UCSD-AML1 (cell line): ENCODE results near the gene PPFIA3.
"Not testable (repeated sequence)": the region's sequence is repeated elsewhere in the genome, so short reads cannot be mapped to it uniquely, and the experiment has no call there.

Experiments used
- DNase-seq: peaks from one replicate; lab custom pipeline; 2025; ENCODE audit not compliant: unreplicated experiment; lab: John Stamatoyannopoulos, UW

PPFIA3 gene

DNA sequence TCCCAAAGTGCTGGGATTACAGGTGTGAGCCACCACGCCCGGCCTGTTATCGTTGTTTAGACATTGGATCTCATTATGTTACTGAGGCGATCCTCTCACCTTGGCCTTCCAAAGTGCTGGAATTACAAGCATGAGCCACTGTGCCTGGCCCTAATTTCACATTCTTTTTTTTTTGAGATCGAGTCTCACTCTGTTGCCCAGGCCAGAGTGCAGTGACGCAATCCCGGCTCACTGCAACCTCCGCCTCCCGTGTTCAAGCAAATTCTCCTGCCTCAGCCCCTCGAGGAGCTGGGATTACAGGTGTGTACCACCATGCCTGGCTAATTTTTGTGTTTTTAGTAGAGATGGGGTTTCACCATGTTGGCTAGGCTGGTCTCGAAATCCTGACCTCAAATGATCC lies 3.9 kb downstream of the PPFIA3 start:
- not testable (repeated sequence) for DNase-seq

DNA sequence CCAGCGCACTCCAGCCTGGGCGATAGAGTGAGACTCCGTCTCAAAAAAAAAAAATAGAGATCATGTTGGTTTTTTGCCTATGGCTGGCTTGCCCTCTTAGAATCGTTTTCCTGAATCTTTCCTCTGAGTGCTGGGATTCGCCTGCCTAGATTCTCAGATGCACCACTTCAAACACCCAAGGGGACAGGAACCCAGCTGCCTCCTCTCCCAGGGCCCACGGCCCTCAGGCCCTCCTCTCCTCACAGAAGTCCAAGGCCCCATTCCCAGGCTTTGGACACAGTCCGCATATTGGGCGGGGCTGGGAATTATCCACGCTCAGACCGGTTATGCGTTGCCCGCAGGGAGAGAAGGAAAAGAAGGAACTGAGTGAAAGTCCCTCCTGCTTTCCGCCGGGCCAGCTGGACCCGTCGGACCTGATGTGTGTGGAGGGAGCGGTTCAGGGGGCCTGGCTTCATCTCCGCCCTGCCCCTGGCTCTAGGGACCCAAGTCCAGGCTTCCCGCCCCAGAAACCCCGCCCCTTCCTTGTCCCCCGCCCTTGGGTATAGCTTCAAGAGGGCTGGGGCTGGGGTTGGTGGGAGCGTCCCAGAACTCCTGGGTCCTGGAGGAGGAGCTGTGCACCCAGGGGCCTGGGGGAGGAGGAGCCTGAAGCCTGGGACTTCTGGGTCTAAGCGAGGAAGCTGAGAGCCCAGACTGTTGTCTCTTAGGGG lies 5.8 kb downstream of the PPFIA3 start:
- DNase-seq, result no peak

GRCh38 chr19:49126575-49126974 lies 7.2 kb downstream of the PPFIA3 start:
- DNase-seq, result no peak

DNA sequence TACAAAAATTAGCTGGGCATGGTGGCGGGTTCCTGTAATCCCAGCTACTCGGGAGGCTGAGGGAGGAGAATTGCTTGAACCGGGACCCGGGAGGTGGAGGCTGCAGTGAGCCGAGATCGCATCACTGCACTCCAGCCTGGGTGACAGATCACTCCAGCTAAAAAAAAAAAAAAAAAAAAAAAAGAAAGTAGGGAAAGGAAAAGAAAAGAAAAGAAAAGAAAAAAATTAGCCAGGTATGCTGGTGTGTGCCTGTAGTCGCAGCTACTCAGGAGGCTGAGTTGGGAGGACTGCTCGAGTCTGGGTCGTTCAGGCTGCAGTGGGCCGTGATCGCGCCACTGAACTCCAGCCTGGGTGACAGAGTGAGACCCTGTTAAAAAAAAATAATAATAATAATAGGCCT lies 7.9 kb downstream of the PPFIA3 start:
- not testable (repeated sequence) for DNase-seq

DNA sequence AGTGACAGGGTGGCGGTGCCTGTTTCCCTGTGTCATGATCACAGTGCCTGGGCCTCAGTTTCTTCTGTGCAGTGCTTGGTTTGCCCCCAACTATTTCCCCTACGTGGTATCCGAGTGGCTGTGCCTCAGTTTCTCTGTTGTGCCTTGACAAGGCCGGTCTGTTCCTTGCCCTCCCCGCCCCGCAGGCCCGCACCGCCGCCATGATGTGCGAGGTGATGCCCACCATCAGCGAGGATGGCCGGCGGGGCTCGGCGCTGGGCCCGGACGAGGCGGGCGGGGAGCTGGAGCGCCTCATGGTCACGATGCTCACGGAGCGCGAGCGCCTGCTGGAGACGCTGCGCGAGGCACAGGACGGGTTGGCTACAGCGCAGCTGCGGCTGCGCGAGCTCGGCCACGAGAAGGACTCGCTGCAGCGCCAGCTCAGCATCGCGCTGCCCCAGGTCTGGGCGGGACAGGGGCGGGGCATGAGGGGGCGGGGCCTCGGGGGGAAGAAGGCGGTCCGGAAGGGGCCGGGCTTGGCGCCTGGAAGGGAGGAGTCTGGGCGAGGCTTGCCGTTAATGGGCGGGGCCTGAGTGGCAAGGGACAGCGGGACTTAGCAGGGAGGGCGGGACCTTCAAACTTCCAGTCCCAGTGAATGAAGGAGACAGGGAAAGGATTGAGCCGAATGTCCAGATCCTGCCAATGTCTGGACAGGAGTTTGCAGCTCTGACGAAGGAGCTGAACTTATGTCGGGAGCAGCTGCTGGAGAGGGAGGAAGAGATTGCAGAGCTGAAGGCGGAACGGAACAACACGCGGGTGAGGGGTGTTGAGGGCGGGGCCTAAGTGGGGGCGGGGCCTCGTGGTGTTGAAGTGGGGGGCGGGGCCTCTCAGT lies 8.6 kb downstream of the PPFIA3 start:
- peak; percentile 97 for DNase-seq

DNA sequence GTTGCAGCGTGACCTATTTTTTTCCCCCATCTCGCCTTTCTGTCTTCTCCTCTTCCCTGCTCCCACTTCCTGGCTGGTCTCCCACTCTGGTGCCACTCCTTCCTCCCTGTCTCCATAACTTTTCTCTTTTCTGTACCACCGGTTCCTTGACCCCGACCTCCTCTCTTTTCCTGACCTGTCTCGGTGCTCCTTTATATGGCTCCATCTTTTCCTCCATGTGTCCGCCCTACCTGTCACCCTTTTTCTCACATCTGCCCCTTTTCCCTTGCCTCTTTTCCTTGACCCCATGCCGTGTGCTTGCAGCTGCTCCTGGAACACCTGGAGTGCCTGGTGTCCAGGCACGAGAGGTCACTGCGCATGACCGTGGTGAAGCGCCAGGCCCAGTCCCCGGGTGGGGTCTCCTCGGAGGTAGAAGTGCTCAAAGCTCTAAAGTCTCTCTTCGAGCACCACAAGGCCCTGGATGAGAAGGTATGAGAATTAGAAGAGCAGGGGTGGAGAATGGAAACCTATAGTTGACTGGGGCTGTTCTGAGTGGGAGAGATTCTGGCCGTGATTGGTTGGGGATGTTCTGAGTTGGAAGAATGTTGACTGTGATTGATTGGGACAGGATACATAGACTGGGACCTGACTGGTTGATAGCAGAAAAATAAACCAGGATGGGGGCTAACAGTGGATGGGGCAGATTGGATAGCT lies 9.3 kb downstream of the PPFIA3 start:
- no peak for DNase-seq

DNA sequence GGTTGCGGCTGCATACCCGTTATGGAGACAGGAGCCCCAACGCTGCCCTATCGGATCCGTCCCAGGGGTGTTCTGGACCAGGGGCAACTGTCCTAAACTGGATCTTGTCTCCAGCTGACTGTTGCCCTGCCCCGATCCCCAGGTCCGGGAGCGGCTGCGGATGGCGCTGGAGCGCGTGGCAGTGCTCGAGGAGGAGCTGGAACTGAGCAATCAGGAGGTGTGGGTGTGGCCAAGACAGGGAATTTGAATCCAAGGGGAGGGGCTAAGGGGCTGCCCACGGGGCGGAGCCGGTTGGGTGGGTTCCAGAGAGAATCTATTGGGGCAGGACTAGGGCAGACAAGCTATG lies 9.9 kb downstream of the PPFIA3 start:
- no peak for DNase-seq

DNA sequence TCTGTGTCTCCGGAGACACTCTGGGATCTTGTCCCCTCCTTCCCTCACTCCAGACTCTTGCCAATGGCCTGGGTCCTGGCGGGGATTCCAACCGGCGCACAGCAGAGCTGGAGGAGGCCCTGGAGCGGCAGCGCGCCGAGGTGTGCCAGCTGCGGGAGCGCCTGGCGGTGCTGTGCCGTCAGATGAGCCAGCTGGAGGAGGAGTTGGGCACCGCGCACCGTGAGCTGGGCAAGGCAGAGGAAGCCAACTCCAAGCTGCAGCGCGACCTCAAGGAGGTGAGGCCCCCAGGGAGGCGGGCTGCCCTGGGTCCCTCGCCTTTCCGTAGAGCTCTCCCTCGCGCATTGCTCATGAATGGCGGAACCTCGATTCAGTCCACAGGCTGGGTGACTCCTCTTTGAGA lies 11.0 kb downstream of the PPFIA3 start:
- DNase-seq, result no peak

GRCh38 chr19:49132974-49133609 lies 13.7 kb downstream of the PPFIA3 start:
- DNase-seq, result no peak

- no peak for DNase-seq
Measured at GRCh38 chr19:49133621-49134454, 14.5 kb downstream of the PPFIA3 start.

GRCh38 chr19:49135686-49136085 lies 16.3 kb downstream of the PPFIA3 start:
- no peak for DNase-seq

DNA sequence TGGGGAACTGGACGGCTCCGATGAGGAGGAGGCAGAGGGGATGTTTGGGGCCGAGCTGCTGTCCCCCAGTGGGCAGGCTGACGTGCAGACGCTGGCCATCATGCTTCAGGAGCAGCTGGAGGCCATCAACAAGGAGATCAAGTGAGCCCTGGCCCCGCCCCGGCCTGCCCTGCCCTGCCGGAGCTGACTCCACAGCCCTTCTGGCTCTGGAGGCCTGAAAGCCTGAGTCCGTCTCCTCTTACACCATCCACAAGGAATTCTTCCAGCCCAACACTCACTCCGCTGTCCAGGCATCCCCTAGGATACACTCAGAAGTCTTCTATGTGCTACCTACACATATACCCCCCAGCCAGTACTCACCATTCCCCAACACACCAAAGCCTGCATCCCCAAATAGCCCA lies 17.4 kb downstream of the PPFIA3 start:
- no peak for DNase-seq

- DNase-seq, result no peak
Measured at GRCh38 chr19:49140951-49141350, 21.6 kb downstream of the PPFIA3 start.

DNA sequence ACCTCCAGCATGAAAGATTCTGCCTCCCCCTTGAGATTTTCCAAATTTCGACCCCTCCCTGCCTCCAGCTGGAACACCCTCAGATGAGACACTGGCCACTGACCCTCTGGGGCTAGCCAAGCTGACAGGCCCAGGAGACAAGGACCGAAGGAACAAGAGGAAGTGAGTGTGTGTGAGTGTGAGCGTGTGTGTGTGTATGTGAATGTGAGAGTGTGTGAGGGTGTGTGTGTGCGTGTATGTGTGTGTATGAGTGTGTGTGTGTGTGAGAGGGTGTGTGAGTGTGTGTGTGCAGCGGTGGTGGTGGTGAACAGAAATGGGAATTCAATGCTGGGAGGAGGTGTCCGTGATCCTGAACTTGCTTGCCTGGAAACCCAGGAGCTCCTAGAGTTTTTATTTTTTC lies 22.0 kb downstream of the PPFIA3 start:
- DNase-seq, result no peak

DNA sequence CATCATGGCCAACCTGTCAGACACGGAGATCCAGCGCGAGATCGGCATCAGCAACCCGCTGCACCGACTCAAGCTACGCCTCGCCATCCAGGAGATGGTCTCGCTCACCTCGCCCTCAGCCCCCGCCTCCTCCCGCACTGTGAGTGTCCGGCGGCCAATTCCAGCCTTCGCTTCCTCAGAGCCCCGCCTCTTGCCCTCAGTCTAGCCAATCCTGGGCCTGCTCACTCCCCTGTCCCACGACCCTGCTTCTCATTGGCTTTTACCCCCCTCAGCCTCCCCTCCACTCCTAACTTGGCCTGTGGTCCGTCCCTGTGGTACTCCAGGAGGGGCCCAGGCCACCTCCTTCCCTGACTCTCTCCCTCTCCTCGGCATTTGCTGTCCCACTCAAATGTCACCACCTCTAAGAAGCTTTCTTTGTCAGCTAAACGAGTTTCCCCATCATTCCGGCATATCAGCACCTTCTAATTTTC lies 23.6 kb downstream of the PPFIA3 start:
- no peak for DNase-seq

- DNase-seq, result peak; percentile 95
Measured at GRCh38 chr19:49145573-49146407, 26.4 kb downstream of the PPFIA3 start.

- DNase-seq, result not testable (repeated sequence)
Measured at GRCh38 chr19:49146408-49146770, 27.0 kb downstream of the PPFIA3 start.

- DNase-seq, result no peak
Measured at GRCh38 chr19:49148044-49148682, 28.8 kb downstream of the PPFIA3 start.
